ENCODE data around the gene IL32.

IL32 gene

GRCh38 chr16:3027983-3028715 lies 37.3 kb upstream of the IL32 start:
- peak; percentile 76 to 87 for DNase-seq (ENCODE audit: low read depth in 2 of 2)

- DNase-seq (ENCODE audit: low read depth in 2 of 2): no peak
These were observed 36.6 kb upstream of the IL32 start for GRCh38 chr16:3028716-3029319.

GRCh38 chr16:3029491-3030221 lies 35.8 kb upstream of the IL32 start:
- peak in 1 of 2 donors; percentile 51 for DNase-seq (ENCODE audit: low read depth in 2 of 2)

- no peak for DNase-seq (ENCODE audit: low read depth in 2 of 2)
These were observed 34.9 kb upstream of the IL32 start for GRCh38 chr16:3030222-3031212.

- no peak for DNase-seq (ENCODE audit: low read depth in 2 of 2)
These were observed 32.8 kb upstream of the IL32 start for GRCh38 chr16:3032624-3033023.

- DNase-seq (ENCODE audit: low read depth in 2 of 2): no peak
These were observed 30.0 kb upstream of the IL32 start for GRCh38 chr16:3035289-3035971.

- DNase-seq (ENCODE audit: low read depth in 2 of 2): no peak
These were observed 29.3 kb upstream of the IL32 start for GRCh38 chr16:3035972-3036725.

- no peak for DNase-seq (ENCODE audit: low read depth in 2 of 2)
These were observed 28.6 kb upstream of the IL32 start, which contains the start of gene BICDL2 for GRCh38 chr16:3036726-3037315. BICDL2 (minus strand) TSS chr16:3036944; CDS start chr16:3035496, 1,448 bp downstream.

- DNase-seq (ENCODE audit: low read depth in 2 of 2): no peak
These were observed 27.2 kb upstream of the IL32 start for GRCh38 chr16:3038256-3038655.

GRCh38 chr16:3038896-3039295 lies 26.5 kb upstream of the IL32 start:
- DNase-seq (ENCODE audit: low read depth in 2 of 2): no peak

- DNase-seq (ENCODE audit: low read depth in 2 of 2): no peak
These were observed 23.1 kb upstream of the IL32 start for GRCh38 chr16:3042376-3042775.

GRCh38 chr16:3044708-3045107 lies 20.7 kb upstream of the IL32 start:
- DNase-seq (ENCODE audit: low read depth in 2 of 2): no peak

GRCh38 chr16:3045758-3046640 lies 19.4 kb upstream of the IL32 start, which contains the start of gene MMP25:
MMP25 (plus strand) TSS chr16:3046561; CDS start chr16:3046918, 357 bp downstream.
- DNase-seq (ENCODE audit: low read depth in 2 of 2): no peak

GRCh38 chr16:3046641-3047386 lies 18.6 kb upstream of the IL32 start:
- DNase-seq (ENCODE audit: low read depth in 2 of 2): no peak

GRCh38 chr16:3047387-3047720 lies 18.1 kb upstream of the IL32 start:
- DNase-seq (ENCODE audit: low read depth in 2 of 2): no peak

- DNase-seq (ENCODE audit: low read depth in 2 of 2): no peak
These were observed 15.4 kb upstream of the IL32 start for GRCh38 chr16:3049921-3050481.

GRCh38 chr16:3050487-3050886 lies 15.0 kb upstream of the IL32 start:
- no peak for DNase-seq (ENCODE audit: low read depth in 2 of 2)

GRCh38 chr16:3051009-3051408 lies 14.4 kb upstream of the IL32 start:
- no peak for DNase-seq (ENCODE audit: low read depth in 2 of 2)

Data from stimulated activated CD4-positive, alpha-beta T cell treated with anti-CD3 and anti-CD28 coated beads, Interleukin-15, amount 100 ng/mL, for 48 hours (primary cell).